HG03045 (cell line): ENCODE data around the gene LIPT1.
"Not testable (repeated sequence)": the region's sequence is repeated elsewhere in the genome, so short reads cannot be mapped to it uniquely, and the experiment has no call there.

Experiments
- ATAC-seq: cut with Tn5 transposase; IDR thresholded peaks from one replicate; pipeline ENCODE4 v1.9.1; 2021; ENCODE audit warnings: mild to moderate bottlenecking, moderate library complexity; ENCODE audit not compliant: unreplicated experiment

Gene LIPT1

GRCh38 chr2:99154643-99155536, at the start of gene LIPT1, which contains the start of gene TSGA10:
TSS of gene LIPT1 (plus strand) at chr2:99154967. CDS start at chr2:99161958, 6,991 bp downstream.
TSS of gene TSGA10 (minus strand) at chr2:99154942. CDS start at chr2:99109439, 45,503 bp downstream.
- ATAC-seq: peak; percentile 99

DNA sequence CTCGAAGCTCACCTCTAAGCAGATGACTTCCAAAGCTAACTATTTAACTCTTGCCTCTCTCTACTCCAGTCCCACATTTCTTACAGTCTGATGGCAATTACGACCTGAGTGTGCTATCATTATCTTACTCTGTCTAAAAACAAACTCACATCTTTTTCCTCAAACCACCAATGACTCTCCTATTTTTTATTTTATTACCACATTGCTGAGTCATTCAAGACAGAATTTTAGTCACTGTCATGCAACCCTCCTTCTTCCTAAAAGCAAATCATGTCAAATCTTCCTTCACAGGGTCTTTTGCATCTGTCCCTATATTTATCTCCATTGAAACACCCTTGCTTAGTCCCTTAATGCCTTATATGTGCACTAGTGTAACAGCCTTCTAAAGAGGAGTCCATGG, 47.9 kb upstream of the LIPT1 start:
- no peak for ATAC-seq

DNA sequence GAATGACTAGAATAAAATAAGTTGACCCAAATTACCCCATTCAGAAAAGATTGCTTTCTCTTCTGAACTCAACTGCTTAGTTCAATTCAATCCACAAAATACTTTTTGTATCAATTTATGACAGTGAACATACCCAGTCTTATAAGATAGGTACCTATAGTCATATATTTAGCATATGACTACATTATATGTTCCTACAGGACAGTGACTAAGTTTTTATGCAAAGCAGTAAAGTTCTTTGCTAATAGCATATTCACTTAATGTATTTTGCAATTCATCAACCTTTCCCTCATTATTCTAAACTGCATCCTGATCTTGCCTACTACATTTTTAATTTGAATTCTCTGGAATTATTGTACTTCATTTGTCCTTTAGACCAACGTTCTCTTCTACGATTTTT, 43.5 kb upstream of the LIPT1 start:
- ATAC-seq: no peak

- no peak for ATAC-seq
Observed at GRCh38 chr2:99111945-99112344, 42.8 kb upstream of the LIPT1 start.

- ATAC-seq: no peak
Observed at GRCh38 chr2:99112617-99113016, 42.1 kb upstream of the LIPT1 start.

GRCh38 chr2:99127981-99128380, 26.8 kb upstream of the LIPT1 start:
- ATAC-seq: no peak

- ATAC-seq: not testable (repeated sequence)
Observed at GRCh38 chr2:99135044-99135556, 19.7 kb upstream of the LIPT1 start.

GRCh38 chr2:99139003-99139402, 15.8 kb upstream of the LIPT1 start:
- ATAC-seq: no peak

DNA sequence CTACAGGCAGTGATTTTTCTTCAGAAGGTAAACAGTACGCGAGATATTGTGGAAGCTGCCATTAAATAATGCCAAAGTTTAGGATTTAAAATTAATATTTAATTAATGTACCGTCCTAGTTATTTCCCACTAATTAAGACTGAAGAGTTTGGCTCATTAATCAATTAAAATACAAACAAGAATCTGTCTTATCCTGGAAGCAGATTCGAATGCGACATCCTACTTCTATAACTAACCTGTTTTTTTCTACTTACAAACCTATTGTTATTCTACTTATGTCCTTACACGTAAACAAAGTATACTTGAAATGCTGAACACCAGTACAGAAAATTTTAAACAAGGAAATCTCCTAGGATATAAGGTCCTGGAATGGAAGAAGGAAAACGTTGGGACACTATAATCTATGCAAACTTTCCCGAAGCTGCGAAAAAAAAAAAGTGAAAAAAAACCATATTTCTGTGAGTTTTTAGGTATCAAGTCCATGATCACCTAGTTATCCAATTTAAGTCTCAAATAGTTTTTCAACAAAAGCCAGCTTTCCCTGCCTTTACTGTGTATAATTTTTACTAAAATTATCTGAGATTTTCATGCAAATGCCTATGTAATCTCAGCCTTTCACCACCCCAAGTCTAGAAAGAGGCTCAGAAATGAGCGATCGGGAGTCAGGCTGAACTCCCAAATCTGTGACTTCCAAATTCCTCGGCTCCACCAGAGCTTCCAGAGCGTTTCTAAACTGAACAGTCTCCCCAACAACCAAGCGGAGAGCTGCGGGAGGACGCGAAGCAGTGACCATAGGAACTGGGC, 14.5 kb upstream of the LIPT1 start:
- ATAC-seq: no peak

- ATAC-seq: peak; percentile 31
Observed at GRCh38 chr2:99140860-99141109, 14.0 kb upstream of the LIPT1 start.

GRCh38 chr2:99141110-99142108, 13.4 kb upstream of the LIPT1 start, which contains the start of gene C2orf15:
TSS of gene C2orf15 (plus strand) at chr2:99141707. CDS start at chr2:99150559, 8,852 bp downstream.
- ATAC-seq: peak; percentile 92

DNA sequence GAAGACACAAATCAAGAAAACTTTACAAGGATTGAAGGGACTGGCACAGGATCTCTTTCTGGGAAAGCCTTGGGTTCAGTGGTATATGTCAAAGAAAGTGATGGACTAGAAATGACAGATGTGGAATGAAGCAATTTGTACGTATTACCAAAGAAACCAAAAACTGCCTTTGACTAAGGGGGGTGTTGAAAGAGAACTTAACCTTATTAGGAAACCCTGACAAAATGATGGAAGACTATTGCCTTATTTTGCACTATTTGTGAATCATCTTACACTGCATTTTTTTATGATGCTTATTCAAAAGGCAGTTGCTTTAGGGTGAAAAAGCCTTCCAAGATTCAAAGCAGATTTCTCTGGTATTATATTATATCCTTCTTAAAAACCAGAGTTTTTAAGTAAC, 4.1 kb upstream of the LIPT1 start:
- ATAC-seq: no peak

GRCh38 chr2:99152199-99152895, 2.4 kb upstream of the LIPT1 start:
- no peak for ATAC-seq

GRCh38 chr2:99153921-99154604, 704 bp upstream of the LIPT1 start:
- no peak for ATAC-seq

- no peak for ATAC-seq
Observed at GRCh38 chr2:99156891-99157290, 2.1 kb downstream of the LIPT1 start.

DNA sequence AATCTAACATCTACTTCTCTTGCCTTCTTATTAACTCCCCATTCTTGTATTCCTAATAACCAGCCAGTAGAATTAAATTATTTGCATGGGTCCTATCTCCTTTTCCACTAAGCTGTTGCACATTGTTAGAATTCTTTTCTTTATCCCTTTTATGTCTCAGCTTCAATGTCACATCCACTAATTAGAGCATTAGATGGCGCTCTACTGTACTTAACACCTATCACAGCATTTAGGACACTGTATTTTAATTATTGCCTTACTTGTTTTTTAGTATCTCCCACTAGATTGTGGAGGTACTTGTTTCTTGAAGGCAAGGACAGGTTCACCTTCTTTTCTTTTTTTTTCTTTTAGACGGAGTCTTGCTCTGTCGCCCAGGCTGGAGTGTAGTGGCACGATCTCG, 3.8 kb downstream of the LIPT1 start:
- ATAC-seq: no peak

- ATAC-seq: no peak
Observed at GRCh38 chr2:99159594-99159993, 4.8 kb downstream of the LIPT1 start.

GRCh38 chr2:99166218-99166617, 11.5 kb downstream of the LIPT1 start:
- no peak for ATAC-seq

DNA sequence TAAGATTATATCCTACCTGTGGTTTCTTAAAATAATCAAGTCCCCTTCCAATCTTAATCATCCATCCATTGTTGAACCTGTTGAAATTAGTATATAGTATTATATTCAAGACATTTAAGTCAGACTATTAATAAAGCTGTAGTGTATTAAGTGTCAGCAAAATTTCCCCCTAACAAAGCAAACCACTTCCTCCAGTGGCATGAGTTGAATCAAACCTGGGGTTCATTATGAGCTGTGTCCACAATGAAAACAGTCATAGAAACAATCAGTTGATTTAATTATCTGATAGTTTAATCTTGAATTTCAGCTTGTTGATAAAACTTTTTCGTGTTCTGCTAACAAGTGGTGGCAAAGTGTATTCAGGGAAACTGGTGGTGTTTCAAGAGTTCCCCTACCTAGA, 14.8 kb downstream of the LIPT1 start:
- no peak for ATAC-seq
